ENCODE measurements around the gene TBCB.

DNA sequence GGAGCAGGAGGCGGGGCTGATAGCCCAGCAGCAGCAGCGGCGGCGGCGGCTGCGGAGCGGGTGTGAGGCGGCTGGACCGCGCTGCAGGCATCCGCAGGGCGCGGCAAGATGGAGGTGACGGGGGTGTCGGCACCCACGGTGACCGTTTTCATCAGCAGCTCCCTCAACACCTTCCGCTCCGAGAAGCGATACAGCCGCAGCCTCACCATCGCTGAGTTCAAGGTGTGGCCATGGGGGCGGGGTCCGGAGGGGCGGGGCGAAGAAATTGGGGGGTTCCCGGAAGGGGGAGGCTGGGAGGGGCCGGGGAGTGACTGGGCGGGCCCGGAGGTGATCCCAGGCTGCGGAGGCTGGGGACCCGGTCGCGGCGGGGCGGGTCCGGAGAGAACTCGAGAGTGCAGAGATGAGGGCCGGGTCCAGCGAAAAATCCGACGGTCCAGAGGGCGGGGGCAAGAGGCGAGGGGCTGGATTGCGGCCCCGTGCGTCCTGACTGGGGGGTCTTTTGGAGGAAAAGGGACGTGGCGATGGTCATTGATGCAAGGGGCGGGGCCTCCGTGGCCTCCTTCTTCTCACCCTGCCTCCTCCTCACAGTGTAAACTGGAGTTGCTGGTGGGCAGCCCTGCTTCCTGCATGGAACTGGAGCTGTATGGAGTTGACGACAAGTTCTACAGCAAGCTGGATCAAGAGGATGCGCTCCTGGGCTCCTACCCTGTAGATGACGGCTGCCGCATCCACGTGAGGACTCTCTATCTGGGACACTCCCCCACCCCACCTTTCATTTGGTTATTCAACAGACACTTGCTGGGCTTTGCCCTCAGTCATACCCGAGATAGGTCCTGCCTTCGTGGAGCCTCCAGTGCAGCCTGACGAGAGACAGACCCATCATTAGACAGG is at the start of gene TBCB:
- TF ChIP-seq POLR2A (IDR thresholded peaks at IDR 0.05; ENCODE audit: low read depth, low read length) (peak; percentile 53), POLR2AphosphoS5 (IDR thresholded peaks at IDR 0.05; ENCODE audit: insufficient read depth, low read depth, low read length) (no peak)

All from endothelial cell of umbilical vein (primary cell).